ENCODE measurements around the gene TEX14.
"Not testable (repeated sequence)": the region's sequence is repeated elsewhere in the genome, so short reads cannot be mapped to it uniquely, and the experiment has no call there.

TEX14 gene

GRCh38 chr17:58560511-58560910 lies 131.3 kb downstream of the TEX14 start:
- DNase-seq, result no peak

GRCh38 chr17:58557981-58558380 lies 133.9 kb downstream of the TEX14 start:
- DNase-seq, result no peak

DNA sequence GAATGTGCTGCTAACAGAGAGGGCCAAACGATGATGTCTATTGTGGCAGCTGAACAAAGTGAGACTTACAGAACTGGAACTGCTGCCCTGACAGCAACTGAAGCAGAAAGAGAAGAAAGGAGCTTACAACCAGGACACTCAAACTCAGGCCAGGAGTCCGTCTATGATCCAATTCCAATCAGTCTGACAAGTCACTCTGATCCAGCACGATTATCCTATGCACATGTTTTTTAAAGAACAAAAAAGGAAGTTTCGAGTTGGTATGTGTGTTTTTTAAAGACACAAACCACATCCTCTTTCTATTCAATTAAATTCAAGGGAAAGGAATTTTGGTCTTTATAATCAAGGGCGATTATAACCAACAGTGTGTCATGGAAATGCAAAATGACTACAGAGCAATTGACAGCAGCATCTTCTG lies 135.0 kb downstream of the TEX14 start:
- no peak for DNase-seq

GRCh38 chr17:58555109-58555508 lies 136.7 kb downstream of the TEX14 start:
- DNase-seq, result not testable (repeated sequence)

DNA sequence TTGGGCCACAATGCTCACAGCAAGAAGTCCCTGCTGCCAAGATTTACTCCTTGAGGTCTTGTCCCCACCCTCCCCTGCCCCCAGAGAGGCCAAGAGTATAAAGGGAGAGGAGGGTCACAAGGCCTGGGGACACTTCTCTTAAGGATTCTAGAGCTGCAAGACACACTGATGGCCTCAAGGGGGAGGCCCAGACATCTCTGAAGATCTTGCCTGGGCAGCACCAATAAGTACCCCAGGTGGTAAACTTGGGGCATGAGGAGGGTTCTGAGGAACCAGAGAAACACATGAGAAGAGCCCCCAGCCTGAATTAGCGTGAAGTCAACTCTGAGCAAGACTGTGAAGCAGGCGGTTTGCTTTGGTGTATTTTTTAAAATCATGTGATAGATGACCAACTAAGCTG lies 150.6 kb downstream of the TEX14 start:
- peak; percentile 20 for DNase-seq

GRCh38 chr17:58539698-58540097 lies 152.1 kb downstream of the TEX14 start:
- DNase-seq, result no peak

GRCh38 chr17:58538811-58539409 lies 152.9 kb downstream of the TEX14 start:
- DNase-seq, result no peak

DNA sequence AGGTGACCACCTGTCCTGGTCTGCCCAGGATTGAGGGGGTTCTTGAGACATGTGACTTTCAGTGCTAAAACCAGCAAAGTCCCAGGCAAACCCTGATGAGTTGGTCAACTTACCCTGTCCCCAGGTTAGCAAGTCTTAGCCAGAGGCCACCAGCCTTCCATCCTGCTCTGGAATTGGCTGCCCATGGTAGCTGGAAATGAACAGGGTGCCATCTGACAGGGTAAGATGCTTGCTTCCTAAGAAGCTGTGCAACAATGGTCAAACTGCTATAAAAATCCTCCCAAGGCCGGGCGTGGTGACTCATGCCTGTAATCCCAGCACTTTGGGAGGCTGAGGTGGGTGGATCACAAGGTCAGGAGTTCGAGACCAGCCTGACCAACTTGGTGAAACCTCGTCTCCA lies 154.6 kb downstream of the TEX14 start:
- no peak for DNase-seq

DNA sequence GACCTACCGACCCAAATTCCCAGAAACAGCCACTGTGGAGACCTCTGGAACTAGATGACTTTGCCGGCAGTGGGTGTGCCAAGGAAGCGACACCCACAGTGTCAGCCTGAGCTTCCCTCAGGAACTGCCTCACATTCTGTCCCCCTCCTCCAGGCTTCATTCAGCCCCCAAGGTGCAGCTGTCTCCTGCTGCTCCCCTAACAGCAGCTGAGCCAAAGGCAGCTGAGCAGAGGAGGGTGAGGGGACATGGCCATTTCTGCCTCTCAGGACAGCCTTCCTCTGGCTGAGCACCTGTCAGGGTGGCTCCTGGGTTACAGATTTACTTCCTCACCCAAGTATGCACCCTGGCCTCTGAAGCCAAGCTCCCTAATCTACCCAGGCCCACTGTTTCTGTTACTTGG lies 155.3 kb downstream of the TEX14 start:
- DNase-seq, result no peak

DNA sequence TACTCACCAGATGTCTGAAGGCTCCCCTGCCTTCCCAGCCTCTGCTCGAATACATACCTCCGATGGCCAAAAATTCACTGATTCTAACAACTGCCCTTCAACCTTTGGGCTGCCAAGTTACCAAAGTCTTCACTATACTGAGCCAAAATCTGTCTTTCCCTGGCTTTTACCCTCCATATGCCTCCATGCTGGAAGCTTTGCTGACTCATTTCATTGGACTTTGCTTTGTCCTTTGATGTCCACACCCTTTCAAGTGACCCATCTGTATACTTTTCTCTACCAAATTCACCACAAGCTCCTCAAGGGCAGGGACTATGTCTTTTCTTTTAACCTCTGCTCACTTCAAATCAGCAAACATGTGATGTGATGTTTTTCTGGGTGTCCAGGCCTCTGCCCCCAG lies 156.4 kb downstream of the TEX14 start:
- no peak for DNase-seq

- no peak for DNase-seq
These were observed 156.9 kb downstream of the TEX14 start for GRCh38 chr17:58534901-58535421.

- no peak for DNase-seq
These were observed 157.5 kb downstream of the TEX14 start for GRCh38 chr17:58534331-58534730.

DNA sequence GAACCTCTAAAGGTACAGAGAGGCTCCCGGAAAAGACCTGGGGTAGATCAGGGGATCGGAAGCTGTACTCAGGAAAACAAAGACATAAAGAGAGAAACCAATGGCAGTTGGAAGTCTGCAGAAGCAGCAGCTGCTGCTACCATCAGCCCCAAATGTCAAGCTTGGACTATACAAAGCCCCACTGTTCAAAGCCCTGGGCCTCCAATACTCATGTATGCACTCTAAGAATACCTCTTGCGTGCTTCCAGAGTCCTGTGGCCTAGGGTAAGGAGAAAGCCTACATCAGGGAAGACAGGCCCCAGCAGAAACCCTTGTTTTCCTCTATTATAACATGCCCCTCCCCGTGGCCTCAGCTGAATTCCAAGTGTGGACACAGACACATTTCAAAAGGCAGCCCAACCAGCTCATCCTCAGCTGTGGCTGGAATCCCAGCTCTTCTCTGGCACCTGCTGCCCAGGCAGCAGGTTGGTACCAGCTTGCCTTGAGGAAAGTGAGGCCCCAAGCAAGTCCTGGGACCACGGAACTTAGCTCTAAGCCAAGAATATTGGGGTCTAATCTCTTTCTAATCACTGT lies 158.1 kb downstream of the TEX14 start:
- DNase-seq, result no peak

GRCh38 chr17:58532555-58532951 lies 159.3 kb downstream of the TEX14 start:
- no peak for DNase-seq

DNA sequence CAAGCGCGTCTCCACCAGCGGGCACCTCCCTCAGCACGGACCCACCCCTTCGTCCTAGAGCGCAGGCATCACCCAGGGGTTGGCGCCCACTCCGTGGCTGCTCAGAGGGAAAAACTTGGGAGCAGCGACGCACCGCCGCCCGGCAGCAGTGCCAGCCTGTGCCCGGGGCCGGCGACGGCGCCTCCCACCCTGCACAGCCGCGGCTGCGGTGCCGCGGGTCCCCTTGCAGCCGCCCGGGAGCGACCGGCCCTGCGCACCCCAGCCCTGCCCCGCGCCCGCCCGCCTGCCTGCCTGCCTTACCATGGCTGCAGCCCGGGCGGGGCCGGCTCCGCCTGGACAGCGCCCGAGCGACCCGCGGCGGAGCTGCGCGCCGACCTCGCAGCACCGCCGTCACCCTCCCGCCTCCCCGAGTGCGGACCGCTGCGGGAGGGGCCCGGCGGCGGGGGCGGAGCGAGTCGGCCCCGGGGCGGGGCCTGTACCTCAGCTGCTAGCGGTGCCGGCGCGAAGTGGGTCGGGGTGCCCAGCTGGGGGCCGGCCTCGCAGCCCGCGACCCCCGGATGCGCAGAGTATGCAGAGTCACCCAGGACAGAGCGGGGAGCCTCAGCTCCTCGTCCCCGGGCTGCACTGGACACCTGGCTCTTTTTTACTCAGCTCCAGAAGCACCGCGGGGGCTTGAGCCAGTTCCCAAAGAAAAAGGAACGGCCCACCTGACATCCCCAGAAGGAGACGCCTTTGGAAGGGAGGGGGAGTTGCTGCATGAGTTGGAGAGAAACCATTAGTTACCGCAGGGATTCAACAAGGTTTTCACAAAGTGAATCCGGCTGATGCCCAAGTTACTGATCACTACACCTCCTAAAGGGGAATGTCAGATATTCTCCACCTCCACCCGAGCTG lies 159.9 kb downstream of the TEX14 start:
- peak; percentile 52 for DNase-seq

- no peak for DNase-seq
These were observed 160.7 kb downstream of the TEX14 start for GRCh38 chr17:58531122-58531521.

DNA sequence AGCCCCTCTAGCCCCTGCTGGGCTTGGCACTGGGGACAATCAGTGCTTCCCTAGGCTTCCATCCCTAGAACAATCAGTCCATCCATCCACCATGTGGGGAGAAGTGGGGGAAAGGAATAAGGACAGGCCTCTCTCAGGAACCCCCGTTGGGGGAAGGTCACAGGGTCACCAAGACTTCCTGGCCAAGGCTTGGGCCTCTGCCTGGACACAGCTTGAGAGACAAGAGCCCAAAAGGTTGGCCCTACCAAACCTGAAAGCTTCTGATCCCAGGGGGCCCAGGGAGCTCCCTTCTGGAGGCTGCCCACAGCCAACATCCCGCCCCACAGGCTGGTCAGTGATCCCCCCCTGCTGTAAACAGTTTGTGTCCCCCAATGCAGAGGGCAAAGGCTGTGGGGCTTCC lies 161.2 kb downstream of the TEX14 start:
- no peak for DNase-seq

DNA sequence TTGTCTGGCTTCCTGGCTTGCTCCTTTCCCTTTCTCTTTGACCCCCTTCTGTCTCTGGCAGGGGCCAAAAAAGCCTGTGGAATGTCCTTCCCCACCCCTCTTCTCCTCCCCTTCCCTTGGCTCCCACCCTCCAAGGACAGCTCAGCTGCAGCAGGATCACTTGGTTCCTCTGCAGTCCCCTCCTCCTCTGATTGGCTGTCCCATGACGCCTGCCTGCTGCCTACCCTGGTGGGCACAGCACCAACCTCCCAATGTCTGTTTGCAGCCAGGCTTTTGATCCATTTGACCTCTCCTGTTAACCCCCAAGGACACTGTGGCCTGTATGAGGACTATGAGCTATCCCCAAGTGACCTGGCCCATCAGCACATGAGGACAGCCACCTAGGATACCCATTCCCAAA lies 162.6 kb downstream of the TEX14 start:
- no peak for DNase-seq

- no peak for DNase-seq
These were observed 163.4 kb downstream of the TEX14 start for GRCh38 chr17:58528443-58528842.

- no peak for DNase-seq
These were observed 163.9 kb downstream of the TEX14 start for GRCh38 chr17:58527949-58528348.

GRCh38 chr17:58527306-58527705 lies 164.5 kb downstream of the TEX14 start:
- peak; percentile 15 for DNase-seq

GRCh38 chr17:58525239-58525638 lies 166.6 kb downstream of the TEX14 start:
- DNase-seq, result no peak

DNA sequence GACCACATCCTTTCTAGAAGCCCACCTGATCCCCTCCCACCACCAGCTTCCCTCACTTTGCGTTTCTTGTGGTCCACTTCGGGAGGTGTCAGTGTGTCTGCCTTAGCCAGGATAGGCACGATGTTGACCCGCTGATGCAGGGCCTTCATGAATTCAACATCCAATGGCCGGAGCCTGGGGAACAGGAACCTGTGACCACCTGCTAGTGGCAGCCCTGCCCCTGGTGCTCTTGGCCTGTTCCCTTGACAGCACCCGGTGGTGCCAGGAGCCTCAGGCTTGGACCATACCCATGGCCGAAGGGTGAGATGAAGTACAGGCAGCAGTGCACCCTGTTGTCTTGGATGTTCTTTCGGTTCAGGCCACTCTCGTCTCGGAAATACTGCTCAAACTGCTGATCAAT lies 170.2 kb downstream of the TEX14 start:
- DNase-seq, result no peak

DNA sequence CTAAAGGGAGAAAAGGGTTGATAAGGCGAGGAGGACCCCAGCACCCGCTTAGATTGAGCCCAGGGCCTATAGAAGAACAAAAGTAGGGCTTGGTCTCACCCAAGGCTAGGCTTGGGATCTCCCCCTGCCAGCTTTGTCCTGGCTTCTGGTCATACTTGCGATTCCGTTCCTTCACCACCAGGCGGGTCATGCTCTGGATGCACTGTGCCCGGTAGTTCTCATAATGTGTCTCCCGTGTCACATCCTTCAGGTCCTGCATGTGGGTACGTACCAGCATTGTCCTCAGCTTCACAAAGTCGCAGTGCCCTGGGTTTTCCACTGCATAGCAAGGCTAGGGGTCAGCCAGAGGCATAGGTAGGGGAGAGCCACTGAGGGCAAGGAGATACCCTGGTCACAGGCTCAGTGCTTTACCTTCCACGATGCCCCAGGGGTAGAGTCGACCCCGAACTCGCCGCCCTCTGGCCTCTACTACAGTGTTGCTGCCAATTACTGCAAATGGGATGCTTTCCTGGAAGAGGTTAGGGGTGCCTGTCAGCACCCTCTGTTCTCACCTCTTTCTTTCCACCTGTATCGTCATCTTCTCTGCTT lies 170.9 kb downstream of the TEX14 start:
- peak; percentile 30 for DNase-seq

All from activated CD4-positive, alpha-beta T cell treated with anti-CD3 and anti-CD28 coated beads, Interleukin-2, Interleukin-6, amounts not matched to agents 100 ng/mL and 50 ng/mL, durations not matched to agents 16 hours and 8 hours (primary cell).